Measurements from ENCODE around the gene POLN.

DNA sequence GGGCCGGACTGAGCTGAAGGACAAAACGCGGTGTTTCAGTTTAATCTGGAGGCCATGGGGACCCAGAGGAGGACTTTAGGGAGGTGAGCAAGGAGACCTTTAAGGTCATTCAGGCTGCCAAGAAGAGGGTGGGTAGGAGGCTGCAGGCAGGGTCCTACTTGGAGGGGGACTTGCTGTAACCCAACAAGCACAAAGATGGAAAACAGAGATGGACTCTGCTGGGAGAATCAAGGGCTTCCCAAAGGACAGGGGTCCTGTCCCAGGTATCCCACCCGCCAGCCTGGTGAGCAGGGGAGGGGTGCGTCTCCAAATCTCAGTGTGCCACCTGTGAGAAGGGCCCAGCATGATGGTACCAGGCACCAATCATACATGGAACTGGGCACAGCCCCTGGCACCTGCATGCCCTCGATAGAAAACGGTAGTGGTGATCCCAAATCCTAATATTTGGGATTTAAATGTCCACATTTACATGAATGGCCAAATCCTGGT is 3.9 kb upstream of the POLN start:
- no peak for TF ChIP-seq RFX5 (IDR thresholded peaks at IDR 0.05; ENCODE audit: low read depth, low read length)
- TF ChIP-seq, protein P1, sequence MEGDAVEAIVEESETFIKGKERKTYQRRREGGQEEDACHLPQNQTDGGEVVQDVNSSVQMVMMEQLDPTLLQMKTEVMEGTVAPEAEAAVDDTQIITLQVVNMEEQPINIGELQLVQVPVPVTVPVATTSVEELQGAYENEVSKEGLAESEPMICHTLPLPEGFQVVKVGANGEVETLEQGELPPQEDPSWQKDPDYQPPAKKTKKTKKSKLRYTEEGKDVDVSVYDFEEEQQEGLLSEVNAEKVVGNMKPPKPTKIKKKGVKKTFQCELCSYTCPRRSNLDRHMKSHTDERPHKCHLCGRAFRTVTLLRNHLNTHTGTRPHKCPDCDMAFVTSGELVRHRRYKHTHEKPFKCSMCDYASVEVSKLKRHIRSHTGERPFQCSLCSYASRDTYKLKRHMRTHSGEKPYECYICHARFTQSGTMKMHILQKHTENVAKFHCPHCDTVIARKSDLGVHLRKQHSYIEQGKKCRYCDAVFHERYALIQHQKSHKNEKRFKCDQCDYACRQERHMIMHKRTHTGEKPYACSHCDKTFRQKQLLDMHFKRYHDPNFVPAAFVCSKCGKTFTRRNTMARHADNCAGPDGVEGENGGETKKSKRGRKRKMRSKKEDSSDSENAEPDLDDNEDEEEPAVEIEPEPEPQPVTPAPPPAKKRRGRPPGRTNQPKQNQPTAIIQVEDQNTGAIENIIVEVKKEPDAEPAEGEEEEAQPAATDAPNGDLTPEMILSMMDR (conservative IDR thresholded peaks at IDR 0.05; ENCODE audit: low read depth, low read length) = no peak

Data from IMR-90 (cell line).